ENCODE measurements around the gene ANKS1B.
"Not testable (repeated sequence)": the region's sequence is repeated elsewhere in the genome, so short reads cannot be mapped to it uniquely, and the experiment has no call there.

The ANKS1B gene

GRCh38 chr12:99709116-99709515, 275.6 kb downstream of the ANKS1B start:
- no peak for DNase-seq (ENCODE audit: extremely low read depth in 1 of 2, low read depth in 1 of 2)

- no peak for DNase-seq (ENCODE audit: extremely low read depth in 1 of 2, low read depth in 1 of 2)
Measured at GRCh38 chr12:99707883-99708282, 276.9 kb downstream of the ANKS1B start.

GRCh38 chr12:99706736-99707473, 277.8 kb downstream of the ANKS1B start:
- no peak for DNase-seq (ENCODE audit: extremely low read depth in 1 of 2, low read depth in 1 of 2)

GRCh38 chr12:99704458-99704857, 280.3 kb downstream of the ANKS1B start:
- DNase-seq (ENCODE audit: extremely low read depth in 1 of 2, low read depth in 1 of 2): no peak

GRCh38 chr12:99704036-99704435, 280.7 kb downstream of the ANKS1B start:
- DNase-seq (ENCODE audit: extremely low read depth in 1 of 2, low read depth in 1 of 2): no peak

- DNase-seq (ENCODE audit: extremely low read depth in 1 of 2, low read depth in 1 of 2): no peak
Measured at GRCh38 chr12:99700032-99700431, 284.7 kb downstream of the ANKS1B start.

GRCh38 chr12:99695050-99695449, 289.7 kb downstream of the ANKS1B start:
- no peak for DNase-seq (ENCODE audit: extremely low read depth in 1 of 2, low read depth in 1 of 2)

GRCh38 chr12:99686142-99686541, 298.6 kb downstream of the ANKS1B start:
- DNase-seq (ENCODE audit: extremely low read depth in 1 of 2, low read depth in 1 of 2): no peak

- no peak for DNase-seq (ENCODE audit: extremely low read depth in 1 of 2, low read depth in 1 of 2)
Measured at GRCh38 chr12:99680276-99680675, 304.5 kb downstream of the ANKS1B start.

- DNase-seq (ENCODE audit: extremely low read depth in 1 of 2, low read depth in 1 of 2): no peak
Measured at GRCh38 chr12:99670635-99671034, 314.1 kb downstream of the ANKS1B start.

GRCh38 chr12:99658671-99659349, 325.9 kb downstream of the ANKS1B start:
- no peak for DNase-seq (ENCODE audit: extremely low read depth in 1 of 2, low read depth in 1 of 2)

GRCh38 chr12:99649551-99649950, 335.2 kb downstream of the ANKS1B start:
- DNase-seq (ENCODE audit: extremely low read depth in 1 of 2, low read depth in 1 of 2): no peak

GRCh38 chr12:99648183-99648582, 336.6 kb downstream of the ANKS1B start:
- no peak for DNase-seq (ENCODE audit: extremely low read depth in 1 of 2, low read depth in 1 of 2)

GRCh38 chr12:99647453-99647852, 337.3 kb downstream of the ANKS1B start, which contains the start of gene GARIN6:
Gene GARIN6, plus strand, starts transcription at chr12:99647753. Its CDS starts 422 bp downstream, at chr12:99648175.
- DNase-seq (ENCODE audit: extremely low read depth in 1 of 2, low read depth in 1 of 2): no peak

- DNase-seq (ENCODE audit: extremely low read depth in 1 of 2, low read depth in 1 of 2): no peak
Measured at GRCh38 chr12:99644629-99645028, 340.1 kb downstream of the ANKS1B start.

- no peak for DNase-seq (ENCODE audit: extremely low read depth in 1 of 2, low read depth in 1 of 2)
Measured at GRCh38 chr12:99627459-99627858, 357.3 kb downstream of the ANKS1B start.

- not testable (repeated sequence) for DNase-seq (ENCODE audit: extremely low read depth in 1 of 2, low read depth in 1 of 2)
Measured at GRCh38 chr12:99624591-99624990, 360.1 kb downstream of the ANKS1B start.

GRCh38 chr12:99620159-99620479, 364.6 kb downstream of the ANKS1B start:
- DNase-seq (ENCODE audit: extremely low read depth in 1 of 2, low read depth in 1 of 2): no peak

GRCh38 chr12:99619389-99620158, 365.2 kb downstream of the ANKS1B start:
- peak in 1 of 2 donors; percentile 1 for DNase-seq (ENCODE audit: extremely low read depth in 1 of 2, low read depth in 1 of 2)

GRCh38 chr12:99618657-99619056, 366.1 kb downstream of the ANKS1B start:
- DNase-seq (ENCODE audit: extremely low read depth in 1 of 2, low read depth in 1 of 2): no peak

GRCh38 chr12:99611599-99611998, 373.1 kb downstream of the ANKS1B start:
- no peak for DNase-seq (ENCODE audit: extremely low read depth in 1 of 2, low read depth in 1 of 2)

- DNase-seq (ENCODE audit: extremely low read depth in 1 of 2, low read depth in 1 of 2): no peak
Measured at GRCh38 chr12:99611117-99611516, 373.6 kb downstream of the ANKS1B start.
